GM23248 (cell line): ENCODE results near the gene VRK3.

Experiments used
- EZH2 ChIP-seq: fragments of 200-600 bp; sonication (generic); IDR thresholded peaks from 2 replicates; pipeline ENCODE4 v1.6.1; 2018; ENCODE audit warnings: antibody characterized with exemption, mild to moderate bottlenecking; ENCODE audit not compliant: insufficient read depth, poor library complexity, severe bottlenecking
- EZH2phosphoT487 ChIP-seq: fragments of 200-600 bp; sonication (generic); IDR thresholded peaks from 2 replicates; pipeline ENCODE4 v1.6.1; 2018; ENCODE audit warnings: antibody characterized with exemption, moderate library complexity, mild to moderate bottlenecking, low read depth; ENCODE audit not compliant: insufficient read depth

- TF ChIP-seq EZH2 (no peak), EZH2phosphoT487 (no peak)
Observed at GRCh38 chr19:49957262-49957915, 67.8 kb downstream of the VRK3 start.
